PC-3 (cell line): ENCODE results near the gene THSD7A. TPM values are rescaled to one million over a fixed set of nuclear protein-coding genes. Genes with fewer than 3 reads are reported as not detected.
"Not testable (repeated sequence)": the region's sequence is repeated elsewhere in the genome, so short reads cannot be mapped to it uniquely, and the experiment has no call there.

ENCODE experiments used
- ATAC-seq: fragments of 200-7000 bp; cut with Tn5 transposase; 2 replicates; pipeline ENCODE4 v1.9.1; 2020; ENCODE audit warnings: mild to moderate bottlenecking, moderate library complexity
- BruUV-seq: library from RNA; stranded (reverse); fragments of 400-500 nt; replicated peaks from 2 replicates; lab custom pipeline; 2021; lab: Mats Ljungman, UMichigan
- CTCF ChIA-PET: fragments of 300-600 bp; sonication (Branson Sonifier 250); formaldehyde crosslinking; loops from one replicate; lab custom pipeline; 2022; ENCODE audit warnings: antibody characterized with exemption; lab: Charles Lee
- POLR2A ChIA-PET: fragments of 300-600 bp; sonication (Branson Sonifier 250); formaldehyde crosslinking; loops from one replicate; lab custom pipeline; 2022; ENCODE audit warnings: antibody characterized with exemption; ENCODE audit not compliant: unreplicated experiment; lab: Charles Lee
- DNase-seq: peaks from one replicate; pipeline ENCODE4 v3.0.0-alpha.2; 2015
- H2AFZ ChIP-seq: fragments of 300-600 bp; sonication (generic); 2 replicates; pipeline ENCODE4 v1.6.0; 2016; ENCODE audit warnings: antibody characterized with exemption, low read length
- H3F3A ChIP-seq: fragments of 300-600 bp; sonication (generic); one replicate; pipeline ENCODE4 v1.6.0; 2017; ENCODE audit warnings: antibody characterized with exemption, low read length, control low read depth, mild to moderate bottlenecking; ENCODE audit not compliant: unreplicated experiment
- H3K27ac ChIP-seq: fragments of 300-600 bp; sonication (generic); 2 replicates; pipeline ENCODE4 v1.5.1; 2016; ENCODE audit warnings: mild to moderate bottlenecking, low read length
- H3K27me3 ChIP-seq: fragments of 300-600 bp; sonication (generic); 2 replicates; pipeline ENCODE4 v1.6.1; 2016; ENCODE audit warnings: low read length, mixed read lengths
- H3K36me3 ChIP-seq: fragments of 300-600 bp; sonication (generic); 2 replicates; pipeline ENCODE4 v1.6.1; 2016; ENCODE audit warnings: low read depth, mixed run types, low read length, mixed read lengths
- H3K4me1 ChIP-seq: fragments of 300-600 bp; sonication (generic); 2 replicates; pipeline ENCODE4 v1.5.1; 2016; ENCODE audit warnings: low read length; ENCODE audit not compliant: insufficient read depth
- H3K4me2 ChIP-seq: fragments of 300-600 bp; sonication (generic); 2 replicates; pipeline ENCODE4 v1.6.0; 2016; ENCODE audit warnings: low read length
- H3K4me3 ChIP-seq: fragments of 300-600 bp; sonication (generic); 2 replicates; pipeline ENCODE4 v1.5.1; 2016; ENCODE audit warnings: mild to moderate bottlenecking, low read length, mixed read lengths
- H3K79me2 ChIP-seq: fragments of 300-600 bp; sonication (generic); 2 replicates; pipeline ENCODE4 v1.6.1; 2017; ENCODE audit warnings: low read length, mixed read lengths
- H3K9ac ChIP-seq: fragments of 300-600 bp; sonication (generic); 2 replicates; pipeline ENCODE4 v1.6.0; 2016; ENCODE audit warnings: mild to moderate bottlenecking, low read length
- H3K9me2 ChIP-seq: fragments of 300-600 bp; sonication (generic); replicated peaks from 2 replicates; pipeline ENCODE4 v1.6.1; 2016; ENCODE audit warnings: mixed run types, low read length, mixed read lengths
- H3K9me3 ChIP-seq: fragments of 300-600 bp; sonication (generic); 2 replicates; pipeline ENCODE4 v1.6.1; 2016; ENCODE audit warnings: low read length, mixed read lengths
- H4K20me1 ChIP-seq: fragments of 300-600 bp; sonication (generic); 2 replicates; pipeline ENCODE4 v1.6.1; 2016; ENCODE audit warnings: low read length, mixed read lengths
- EZH2 ChIP-seq: fragments of 300-600 bp; sonication (generic); IDR thresholded peaks from one replicate; pipeline ENCODE4 v1.6.1; 2017; ENCODE audit warnings: antibody characterized with exemption, mild to moderate bottlenecking, low read length; ENCODE audit not compliant: unreplicated experiment
- EZH2phosphoT487 ChIP-seq: fragments of 300-600 bp; sonication (generic); IDR thresholded peaks from 2 replicates; pipeline ENCODE4 v1.6.1; 2018; ENCODE audit warnings: mild to moderate bottlenecking, antibody characterized with exemption, low read length, borderline replicate concordance
- intact Hi-C: fragments of 100-400 bp; cut with micrococcal nuclease; formaldehyde crosslinking; loops from 2 replicates; pipeline ENCODE4 v1.9.0; 2023
- total RNA-seq: library from RNA; depleted of rRNA; stranded (reverse); fragments of >200 nt; gene quantifications from 2 replicates; pipeline ENCODE4 v1.2.3, GENCODE V29; 2014
- TF ChIP-seq, protein P1 (sequence below): fragments of 300-600 bp; sonication (generic); conservative IDR thresholded peaks from 2 replicates; pipeline ENCODE4 v1.5.1; 2017; ENCODE audit warnings: antibody characterized with exemption, low read depth, mild to moderate bottlenecking, low read length

Gene THSD7A
- total RNA-seq, 1 experiment from 2014 or later: 0.04 TPM

DNA sequence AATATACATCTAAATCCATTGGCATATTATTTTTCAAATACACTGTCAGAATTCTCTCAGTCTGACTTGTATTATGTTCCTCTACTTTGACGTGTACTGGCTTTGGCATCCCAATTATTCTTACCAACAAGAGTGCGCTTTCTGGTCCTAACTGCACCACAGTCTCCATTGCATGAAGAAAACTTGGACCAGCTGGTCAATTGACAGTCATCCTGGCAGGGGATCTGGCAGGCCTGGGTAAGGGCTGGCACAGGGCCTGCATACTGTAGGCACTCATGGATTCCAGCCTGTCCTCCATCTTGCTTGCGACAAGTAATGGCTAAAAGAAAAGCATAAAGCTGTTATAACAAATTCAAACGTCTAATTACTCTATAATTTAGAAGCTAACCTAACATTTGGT, 384.9 kb downstream of the THSD7A start:
- ChIA-PET POLR2A (no interaction called here), CTCF (no interaction called here)
- no peaks in the 10 kb centered on the region for H3K79me2 ChIP-seq
- H4K20me1 ChIP-seq: no peaks in the 10 kb centered on the region
- no peak overlapping the region for H2AFZ ChIP-seq
- no peak overlapping the region for H3K27ac ChIP-seq
- ATAC-seq: no peak
- no peak overlapping the region for H3K4me3 ChIP-seq
- H3K27me3 ChIP-seq: no peaks in the 10 kb centered on the region
- no peaks in the 10 kb centered on the region for H3K9me2 ChIP-seq
- H3F3A ChIP-seq: no peaks in the 10 kb centered on the region
- no peaks in the 10 kb centered on the region for H3K9me3 ChIP-seq
- BruUV-seq: no TSS peak
- intact Hi-C loops: no loop called here
- H3K36me3 ChIP-seq: no peaks in the 10 kb centered on the region
- TF ChIP-seq EZH2 (no peak), EZH2phosphoT487 (no peak)
- TF ChIP-seq, protein P1, sequence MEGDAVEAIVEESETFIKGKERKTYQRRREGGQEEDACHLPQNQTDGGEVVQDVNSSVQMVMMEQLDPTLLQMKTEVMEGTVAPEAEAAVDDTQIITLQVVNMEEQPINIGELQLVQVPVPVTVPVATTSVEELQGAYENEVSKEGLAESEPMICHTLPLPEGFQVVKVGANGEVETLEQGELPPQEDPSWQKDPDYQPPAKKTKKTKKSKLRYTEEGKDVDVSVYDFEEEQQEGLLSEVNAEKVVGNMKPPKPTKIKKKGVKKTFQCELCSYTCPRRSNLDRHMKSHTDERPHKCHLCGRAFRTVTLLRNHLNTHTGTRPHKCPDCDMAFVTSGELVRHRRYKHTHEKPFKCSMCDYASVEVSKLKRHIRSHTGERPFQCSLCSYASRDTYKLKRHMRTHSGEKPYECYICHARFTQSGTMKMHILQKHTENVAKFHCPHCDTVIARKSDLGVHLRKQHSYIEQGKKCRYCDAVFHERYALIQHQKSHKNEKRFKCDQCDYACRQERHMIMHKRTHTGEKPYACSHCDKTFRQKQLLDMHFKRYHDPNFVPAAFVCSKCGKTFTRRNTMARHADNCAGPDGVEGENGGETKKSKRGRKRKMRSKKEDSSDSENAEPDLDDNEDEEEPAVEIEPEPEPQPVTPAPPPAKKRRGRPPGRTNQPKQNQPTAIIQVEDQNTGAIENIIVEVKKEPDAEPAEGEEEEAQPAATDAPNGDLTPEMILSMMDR: no peak
- DNase-seq: no peak
- H3K4me2 ChIP-seq: no peak overlapping the region
- no peak overlapping the region for H3K9ac ChIP-seq
- H3K4me1 ChIP-seq: no peaks in the 10 kb centered on the region

DNA sequence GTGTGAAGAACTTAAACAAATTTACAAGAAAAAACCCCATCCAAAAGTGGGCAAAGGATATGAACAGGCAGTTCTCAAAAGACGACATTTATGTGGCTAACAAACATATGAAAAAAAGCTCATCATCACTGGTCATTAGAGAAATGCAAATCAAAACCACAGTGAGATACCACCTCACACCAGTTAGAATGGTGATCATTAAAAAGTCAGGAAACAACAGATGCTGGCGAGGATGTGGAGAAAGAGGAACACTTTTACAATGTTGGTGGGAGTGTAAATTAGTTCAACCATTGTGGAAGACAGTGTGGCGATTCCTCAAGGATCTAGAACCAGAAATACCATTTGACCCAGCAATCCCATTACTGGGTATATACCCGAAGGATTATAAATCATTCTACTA, 388.1 kb downstream of the THSD7A start:
- H3K4me3 ChIP-seq, CTCF ChIA-PET, H2AFZ ChIP-seq, H3K9ac ChIP-seq, intact Hi-C loops, POLR2A ChIA-PET, BruUV-seq, H3K27ac ChIP-seq, H3K36me3 ChIP-seq, ATAC-seq, H3K4me2 ChIP-seq, H3K9me3 ChIP-seq, H4K20me1 ChIP-seq, DNase-seq, H3K9me2 ChIP-seq, H3K4me1 ChIP-seq, H3K27me3 ChIP-seq, H3F3A ChIP-seq, H3K79me2 ChIP-seq: not testable (repeated sequence)

DNA sequence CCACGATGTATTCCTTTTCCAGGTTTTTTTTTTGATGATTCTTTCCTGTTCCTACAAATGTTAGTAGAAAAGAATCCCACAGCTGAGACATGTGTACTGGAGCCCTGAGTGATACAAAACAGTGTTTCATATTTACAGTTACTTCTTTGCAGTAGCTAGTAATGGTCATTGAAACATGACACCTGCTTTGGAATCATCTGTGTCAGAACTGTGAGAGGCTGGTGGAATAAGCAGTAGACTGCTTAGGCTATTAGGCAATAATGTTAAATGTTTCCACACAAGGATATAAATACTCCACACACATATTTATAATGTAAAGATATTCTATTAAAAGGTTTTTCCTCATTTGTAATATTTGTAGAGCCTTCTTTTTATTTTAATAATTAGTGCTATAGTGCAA, 394.0 kb downstream of the THSD7A start:
- ChIA-PET CTCF (no interaction called here), POLR2A (no interaction called here)
- Histone ChIP-seq H3K27ac (no peak overlapping the region), H3K9ac (no peak overlapping the region), H3K4me3 (no peak overlapping the region), H3K9me3 (no peaks in the 10 kb centered on the region), H3K9me2 (no peaks in the 10 kb centered on the region), H3K4me1 (peaks cover 3% of the 10 kb centered on the region; the same call in 1 of the 2 replicates), H3K79me2 (no peaks in the 10 kb centered on the region), H4K20me1 (no peaks in the 10 kb centered on the region), H2AFZ (no peak overlapping the region), H3K27me3 (no peaks in the 10 kb centered on the region), H3F3A (no peaks in the 10 kb centered on the region), H3K4me2 (no peak overlapping the region), H3K36me3 (no peaks in the 10 kb centered on the region)
- ATAC-seq: peak; percentile 84
- TF ChIP-seq EZH2phosphoT487 (no peak), EZH2 (no peak)
- TF ChIP-seq, protein P1: no peak
- intact Hi-C loops: no loop called here
- DNase-seq: peak; percentile 21
- BruUV-seq: no TSS peak
